ENCODE results near the gene SPP1. TPM values are rescaled to one million over a fixed set of nuclear protein-coding genes. Genes with fewer than 3 reads are reported as not detected.
"Not testable (repeated sequence)": the region's sequence is repeated elsewhere in the genome, so short reads cannot be mapped to it uniquely, and the experiment has no call there.

SPP1 gene
- total RNA-seq, 2 donors from 2014 or later: 179 to 553 TPM

DNA sequence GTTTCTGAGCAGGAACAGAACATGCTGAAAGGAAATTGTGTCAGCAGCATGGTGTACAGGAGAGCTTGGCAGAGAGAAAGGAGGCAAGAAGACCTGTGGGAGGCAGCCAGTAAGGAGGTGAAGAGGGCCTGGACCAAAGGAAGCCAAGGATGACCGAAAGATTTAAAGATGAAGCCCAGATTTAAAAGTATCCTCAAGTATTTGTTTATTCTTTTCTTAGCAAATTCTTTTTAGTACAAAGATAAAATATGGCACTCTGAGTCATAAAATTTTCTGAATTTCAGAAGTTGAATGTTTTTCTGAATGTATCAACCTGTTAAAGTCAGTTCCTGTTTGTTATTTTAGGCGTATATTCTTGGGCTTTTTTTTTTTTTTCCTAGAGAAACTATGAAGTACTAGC lies 35.5 kb downstream of the SPP1 start:
- DNase-seq (ENCODE audit: low spot score): no peak
- intact Hi-C loops (cut with DNase I): no loop called here

DNA sequence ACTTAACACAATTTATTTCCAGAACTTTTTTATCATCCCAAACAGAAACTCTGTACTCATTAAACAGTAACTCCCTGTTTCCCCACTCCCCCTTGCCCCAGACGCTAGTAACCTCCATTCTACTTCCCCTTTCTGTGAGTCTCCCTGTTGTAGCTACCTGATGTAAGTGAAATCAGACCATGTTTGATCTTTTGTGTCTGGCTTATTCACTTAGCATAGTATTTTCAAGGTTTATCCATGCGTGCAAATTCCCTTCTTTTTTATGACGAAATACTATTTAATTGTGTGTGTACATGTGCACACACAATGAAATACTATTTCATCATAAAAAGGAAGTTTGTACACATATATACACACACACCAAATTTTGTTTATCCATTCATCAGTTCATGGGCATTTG lies 37.1 kb downstream of the SPP1 start:
- no peak for DNase-seq (ENCODE audit: low spot score)
- intact Hi-C loops (cut with DNase I): no loop called here

- intact Hi-C loops (cut with DNase I): no loop called here
Measured at GRCh38 chr4:88014386-88014905, 38.9 kb downstream of the SPP1 start.

GRCh38 chr4:88015659-88016295 lies 40.3 kb downstream of the SPP1 start:
- intact Hi-C loops (cut with DNase I): no loop called here

More at GRCh38 chr4:88014386-88014905, 38.9 kb downstream of the SPP1 start:
- no peak for DNase-seq (ENCODE audit: low spot score)

GRCh38 chr4:88017516-88018297 lies 42.2 kb downstream of the SPP1 start:
- DNase-seq (ENCODE audit: low spot score): no peak
- intact Hi-C loops (cut with DNase I): no loop called here

More at GRCh38 chr4:88015659-88016295, 40.3 kb downstream of the SPP1 start:
- DNase-seq (ENCODE audit: low spot score): no peak

DNA sequence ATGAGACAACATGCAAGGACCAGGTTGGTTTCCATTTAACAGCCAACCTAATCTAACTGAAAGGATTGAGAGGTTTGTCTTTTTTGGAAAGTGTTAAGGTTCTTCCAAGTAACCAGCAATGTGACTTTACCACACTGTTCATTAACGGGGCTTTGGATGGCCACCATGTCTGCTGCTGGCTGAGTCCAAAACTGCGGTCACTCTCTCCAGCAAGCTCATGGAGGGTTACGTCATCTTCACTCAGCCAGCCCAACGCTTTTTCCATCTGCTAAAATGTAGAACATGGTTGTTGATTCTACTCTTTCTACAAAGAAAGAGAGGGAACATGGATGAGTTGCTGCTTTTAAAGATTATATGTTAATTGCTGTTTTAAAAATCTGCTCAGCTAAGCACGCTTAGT lies 43.0 kb downstream of the SPP1 start:
- intact Hi-C loops (cut with DNase I): no loop called here
- no peak for DNase-seq (ENCODE audit: low spot score)

DNA sequence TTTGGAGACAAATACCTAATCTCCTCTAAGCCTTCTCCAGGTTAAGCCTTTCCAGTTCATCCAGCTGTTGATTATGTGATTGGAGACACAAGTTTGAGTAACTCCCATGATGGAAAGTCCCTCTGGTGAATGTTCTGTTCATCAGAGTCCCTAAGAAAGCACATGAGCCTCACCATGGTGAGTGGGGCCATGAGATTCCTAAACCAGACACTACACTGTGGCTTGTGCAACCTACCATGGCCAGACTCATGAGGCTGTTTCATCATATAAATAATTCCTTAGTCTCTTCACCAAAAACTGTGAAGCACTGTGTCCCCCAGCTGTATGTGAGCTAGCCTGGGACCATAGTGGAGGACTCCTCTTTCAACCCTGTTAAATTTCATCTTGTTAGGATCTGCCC lies 46.3 kb downstream of the SPP1 start:
- intact Hi-C loops (cut with DNase I): no loop called here
- no peak for DNase-seq (ENCODE audit: low spot score)

DNA sequence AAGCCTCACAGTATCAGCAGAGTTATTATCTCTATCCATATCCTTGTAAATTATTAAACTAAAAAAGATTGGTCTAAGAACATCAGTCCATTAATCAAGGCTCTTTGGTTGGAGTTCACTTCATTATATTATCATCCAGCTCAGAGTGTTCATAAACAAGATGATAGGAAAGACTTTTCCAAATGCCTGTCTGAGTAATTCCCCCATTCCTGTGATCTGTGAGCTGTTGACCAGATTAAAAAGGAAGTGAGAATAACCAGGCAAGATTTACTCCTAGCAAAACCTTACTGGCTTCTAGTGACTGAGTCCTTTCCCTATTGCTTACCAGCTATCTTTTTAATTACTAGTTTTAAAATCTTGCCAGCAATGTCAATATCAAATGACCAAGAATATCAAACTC lies 46.8 kb downstream of the SPP1 start:
- DNase-seq (ENCODE audit: low spot score): no peak
- intact Hi-C loops (cut with DNase I): no loop called here

DNA sequence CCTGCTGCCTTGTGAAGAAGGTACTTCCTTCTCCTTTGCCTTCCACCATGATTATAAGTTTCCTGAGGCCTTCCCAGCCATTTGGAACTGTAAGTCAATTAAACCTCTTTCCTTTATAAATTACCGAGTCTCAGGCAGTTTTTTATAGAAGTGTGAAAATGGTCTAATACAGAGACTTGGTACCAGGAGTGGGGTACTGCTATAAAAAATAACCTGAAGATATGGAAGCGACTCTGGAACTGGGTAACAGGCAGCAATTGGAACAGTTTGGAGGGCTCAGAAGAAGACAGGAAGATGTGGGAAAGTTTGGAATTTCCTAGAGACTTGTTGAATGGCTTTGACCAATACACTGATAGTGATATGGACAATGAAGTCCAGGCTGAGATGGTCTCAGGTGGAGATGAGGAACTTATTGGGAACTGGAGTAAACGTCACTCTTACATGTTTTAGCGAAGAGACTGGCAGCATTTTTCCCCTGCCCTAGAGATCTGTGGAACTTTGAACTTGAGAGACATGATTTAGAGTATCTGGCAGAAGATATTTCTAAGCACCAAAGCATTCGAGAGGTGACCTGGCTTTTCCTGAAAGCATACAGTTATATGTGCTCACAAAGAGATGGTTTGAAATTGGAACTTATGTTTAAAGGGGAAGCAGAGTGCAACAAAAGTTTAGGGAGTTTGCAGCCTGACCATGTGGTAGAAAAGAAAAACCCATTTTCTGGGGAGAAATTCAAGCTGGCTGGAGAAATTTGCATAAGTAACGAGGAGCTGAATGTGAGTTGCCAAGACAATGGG lies 50.6 kb downstream of the SPP1 start:
- intact Hi-C loops (cut with DNase I); DNase-seq (ENCODE audit: low spot score): not testable (repeated sequence)

GRCh38 chr4:88027611-88028608 lies 52.4 kb downstream of the SPP1 start:
- DNase-seq (ENCODE audit: low spot score): no peak
- intact Hi-C loops (cut with DNase I): no loop called here

DNA sequence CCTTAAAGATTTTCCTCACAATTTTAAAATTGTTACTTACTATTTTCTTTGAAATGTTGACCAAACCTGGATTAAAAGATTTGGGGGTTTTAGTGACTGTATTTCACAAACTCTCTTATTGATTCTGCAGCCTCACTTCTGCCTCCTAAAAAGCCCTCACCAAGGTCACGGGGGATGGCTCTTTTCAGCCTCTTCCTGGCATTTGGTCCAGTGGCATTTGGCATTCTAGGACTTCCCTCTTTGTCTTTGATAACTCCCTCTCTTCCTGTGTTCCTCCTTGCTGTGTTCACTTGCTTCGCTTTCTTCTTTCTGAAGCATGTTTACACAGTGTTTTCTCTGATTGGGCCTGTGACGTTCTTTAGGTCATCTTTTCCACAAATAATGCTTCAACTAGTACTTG lies 53.4 kb downstream of the SPP1 start:
- no peak for DNase-seq (ENCODE audit: low spot score)
- intact Hi-C loops (cut with DNase I): no loop called here

DNA sequence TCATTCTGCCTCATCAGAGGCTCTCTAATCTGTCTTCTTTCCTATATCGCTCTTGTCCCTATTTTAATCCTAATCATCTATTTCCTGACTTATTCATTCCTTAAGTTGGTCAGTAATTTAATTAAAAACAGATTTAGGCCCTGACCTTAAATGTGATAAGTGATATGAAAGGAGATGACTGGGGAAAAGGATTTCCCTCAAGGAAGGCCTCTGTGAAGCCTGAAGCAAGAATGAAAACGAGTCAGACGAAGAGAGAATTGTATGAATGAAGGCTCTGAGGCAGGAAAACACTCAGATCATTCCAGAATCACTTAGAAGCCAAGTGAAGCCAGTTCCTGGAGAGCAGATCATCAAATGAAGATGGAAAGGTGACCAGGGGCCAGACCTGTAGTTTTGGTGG lies 54.0 kb downstream of the SPP1 start:
- intact Hi-C loops (cut with DNase I): no loop called here
- DNase-seq (ENCODE audit: low spot score): no peak

DNA sequence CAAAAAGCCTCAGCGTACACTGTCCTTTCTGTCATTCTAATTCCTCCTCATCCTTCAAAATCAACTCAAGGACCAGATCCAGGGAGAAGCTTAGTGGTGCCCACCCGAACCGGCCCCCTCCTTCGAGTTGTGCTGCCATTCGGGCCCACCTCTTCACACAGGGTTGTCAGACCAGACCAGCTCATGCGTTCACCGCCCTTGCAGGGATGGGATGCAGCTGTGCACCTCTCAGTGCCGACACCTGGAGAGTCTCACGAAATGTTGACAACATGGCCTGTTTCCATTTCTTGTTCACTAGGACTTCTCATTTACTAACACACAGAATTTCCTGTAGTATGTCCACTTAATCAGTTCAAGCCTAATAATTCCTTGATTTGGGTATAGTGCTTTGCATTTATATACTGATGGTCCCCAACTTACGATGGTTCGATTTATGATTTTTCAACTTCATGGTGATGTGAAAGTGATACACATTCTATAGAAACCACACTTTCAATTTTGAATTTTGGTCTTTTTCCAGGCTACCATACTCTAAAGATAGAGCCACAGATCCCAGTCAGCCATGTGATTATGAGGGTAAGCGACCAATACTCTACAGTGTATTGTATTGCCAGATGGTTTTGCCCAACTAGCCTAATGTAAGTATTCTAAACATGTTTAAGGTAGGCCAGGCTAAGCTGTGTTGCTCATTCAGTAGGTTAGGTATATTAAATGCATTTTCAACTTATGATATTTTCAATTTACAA lies 55.2 kb downstream of the SPP1 start:
- intact Hi-C loops (cut with DNase I): no loop called here
- DNase-seq (ENCODE audit: low spot score): no peak

Other genes with a start within 250 kb of the SPP1 start
- not detected for gene IBSP, start 176.2 kb upstream of the SPP1 start, total RNA-seq
- not detected for gene MEPE, start 142.7 kb upstream of the SPP1 start, total RNA-seq
- gene PKD2, start 31.9 kb downstream of the SPP1 start, total RNA-seq: 10 to 100 TPM; 58.1 to 93.8 TPM
- gene ABCG2, start 182.9 kb downstream of the SPP1 start, total RNA-seq: 1 to 10 TPM; 1.6 to 3.4 TPM